ENCODE data around the gene NBDY.

Gene NBDY

GRCh38 chrX:56790778-56791177 is 61.7 kb downstream of the NBDY start:
- no peak for DNase-seq (ENCODE audit: extremely low spot score)
- CTCF ChIA-PET, result no interaction called here
- POLR2A ChIA-PET, result no interaction called here
- no peak for TF ChIP-seq CTCF (IDR thresholded peaks at IDR 0.05; ENCODE audit: control extremely low read depth, extremely low read depth, low read depth, missing control alignments)

GRCh38 chrX:56791456-56791855 is 62.4 kb downstream of the NBDY start:
- POLR2A ChIA-PET, result no interaction called here
- no peak for TF ChIP-seq CTCF (IDR thresholded peaks at IDR 0.05; ENCODE audit: control extremely low read depth, extremely low read depth, low read depth, missing control alignments)
- CTCF ChIA-PET, result no interaction called here

GRCh38 chrX:56792270-56793111 is 63.4 kb downstream of the NBDY start:
- no peak for TF ChIP-seq CTCF (IDR thresholded peaks at IDR 0.05; ENCODE audit: control extremely low read depth, extremely low read depth, low read depth, missing control alignments)
- ChIA-PET CTCF (no interaction called here), POLR2A (no interaction called here)
- DNase-seq (ENCODE audit: extremely low spot score), result no peak

More at GRCh38 chrX:56791456-56791855, 62.4 kb downstream of the NBDY start:
- no peak for DNase-seq (ENCODE audit: extremely low spot score)

- ChIA-PET CTCF (no interaction called here), POLR2A (no interaction called here)
- DNase-seq (ENCODE audit: extremely low spot score), result no peak
Observed at GRCh38 chrX:56793112-56793430, 64.0 kb downstream of the NBDY start.

GRCh38 chrX:56793521-56794320 is 64.7 kb downstream of the NBDY start:
- ChIA-PET POLR2A (no interaction called here), CTCF (no interaction called here)
- DNase-seq (ENCODE audit: extremely low spot score), result no peak
- no peak for TF ChIP-seq CTCF (IDR thresholded peaks at IDR 0.05; ENCODE audit: control extremely low read depth, extremely low read depth, low read depth, missing control alignments)

More at GRCh38 chrX:56793112-56793430, 64.0 kb downstream of the NBDY start:
- no peak for TF ChIP-seq CTCF (IDR thresholded peaks at IDR 0.05; ENCODE audit: control extremely low read depth, extremely low read depth, low read depth, missing control alignments)

- CTCF ChIA-PET, result no interaction called here
Observed at GRCh38 chrX:56794404-56795230, 65.6 kb downstream of the NBDY start.

More at GRCh38 chrX:56794404-56795230, 65.6 kb downstream of the NBDY start:
- POLR2A ChIA-PET, result no interaction called here
- DNase-seq (ENCODE audit: extremely low spot score), result no peak
- TF ChIP-seq CTCF (IDR thresholded peaks at IDR 0.05; ENCODE audit: control extremely low read depth, extremely low read depth, low read depth, missing control alignments), result no peak
